HG03196 (cell line): ENCODE data around the gene ASIC5.

ENCODE experiments used
- ATAC-seq: cut with Tn5 transposase; IDR thresholded peaks from one replicate; pipeline ENCODE4 v1.9.1; 2021; ENCODE audit not compliant: unreplicated experiment

Gene ASIC5

DNA sequence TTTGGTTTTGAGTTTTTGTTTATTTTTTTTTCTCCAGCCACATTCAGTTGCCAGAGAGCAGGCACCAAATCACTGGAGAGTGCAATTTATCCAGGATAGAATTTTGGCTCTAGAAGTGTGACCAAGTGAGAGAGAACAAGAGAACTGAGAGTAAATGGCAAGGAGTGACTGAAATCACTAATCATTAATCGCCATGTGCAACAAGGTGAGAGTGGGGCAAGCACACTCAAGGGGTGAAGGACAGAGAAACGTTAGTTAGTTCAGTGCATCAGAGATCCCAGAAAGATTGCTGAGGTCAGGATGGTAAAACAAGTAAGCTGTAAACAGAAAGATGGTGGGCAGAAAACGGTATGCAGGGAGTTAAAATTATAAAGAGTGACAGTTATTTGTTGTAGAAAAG, 17.8 kb upstream of the ASIC5 start:
- ATAC-seq: no peak

DNA sequence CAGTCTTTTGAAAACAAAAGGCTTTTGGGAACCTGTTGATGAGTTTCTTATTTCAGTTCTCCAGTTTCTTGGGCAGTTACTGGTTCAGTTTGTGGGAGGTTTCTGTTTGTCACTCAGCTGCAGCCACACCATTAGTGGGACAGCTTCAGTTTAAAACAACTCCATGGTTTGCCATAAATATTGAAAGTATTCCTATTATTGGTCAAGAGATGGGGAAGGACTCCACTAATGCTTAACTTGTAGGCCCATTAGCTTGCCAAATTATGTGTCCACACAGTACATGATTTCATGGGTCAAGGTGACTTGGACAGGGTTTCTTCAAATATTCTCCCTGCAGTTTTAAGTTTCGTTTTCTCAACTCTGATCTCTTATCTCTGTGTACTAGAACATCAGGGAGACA, 15.5 kb upstream of the ASIC5 start:
- no peak for ATAC-seq

DNA sequence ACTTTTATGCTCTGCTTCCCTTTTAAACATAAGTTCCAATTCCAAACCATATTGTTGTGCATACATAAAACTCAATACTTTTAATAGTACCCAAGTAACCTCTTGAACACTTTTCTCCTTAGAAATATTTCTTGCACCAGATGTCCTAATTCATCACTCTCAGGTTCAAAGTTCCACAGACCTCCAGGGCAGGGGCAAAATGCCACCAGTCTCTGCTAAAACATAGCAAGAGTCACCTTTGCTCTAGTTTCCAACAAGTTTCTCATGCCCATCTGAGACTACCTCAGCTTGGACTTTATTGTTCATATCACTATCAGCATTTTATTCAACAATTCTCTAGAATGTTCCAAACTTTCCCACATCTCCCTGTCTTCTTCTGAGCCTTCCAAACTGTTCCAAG, 13.7 kb upstream of the ASIC5 start:
- ATAC-seq: no peak

DNA sequence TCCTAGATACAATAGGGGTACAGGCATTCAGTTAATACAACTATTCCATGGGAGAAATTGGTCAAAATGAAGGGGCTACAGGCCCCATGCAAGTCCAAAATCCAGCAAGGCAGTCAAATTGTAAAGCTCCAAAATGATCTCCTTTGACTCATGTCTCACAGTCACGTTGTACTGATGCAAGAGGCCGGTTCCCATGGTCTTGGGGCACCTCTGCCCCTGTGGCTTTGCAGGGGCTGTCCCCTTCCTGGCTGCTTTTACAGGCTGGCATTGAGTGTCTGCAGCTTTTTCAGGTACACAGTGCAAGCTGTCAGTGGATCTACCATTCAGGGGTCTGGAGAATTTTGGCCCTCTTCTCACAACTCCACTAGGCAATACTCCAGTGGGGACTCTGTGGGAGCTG, 12.5 kb upstream of the ASIC5 start:
- no peak for ATAC-seq

DNA sequence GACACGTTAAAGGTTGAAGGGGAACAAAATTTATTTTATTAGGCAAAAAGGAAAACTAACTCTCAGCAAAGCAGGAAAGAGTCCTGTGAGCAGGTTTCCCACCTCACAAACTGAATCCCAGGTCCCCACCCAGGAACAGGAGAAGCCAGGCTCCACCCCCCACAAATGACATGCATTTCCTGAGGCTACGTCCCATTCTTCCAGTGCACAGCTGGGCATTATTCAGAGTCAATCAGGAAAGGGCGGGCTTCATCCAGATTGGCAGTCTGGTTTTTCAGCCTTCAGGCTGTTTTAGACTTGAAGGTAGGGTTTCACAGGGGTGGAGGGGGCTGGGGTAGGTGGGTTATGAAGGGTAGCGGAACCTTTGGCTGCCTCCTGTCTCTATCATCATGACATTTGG, 11.9 kb upstream of the ASIC5 start:
- ATAC-seq: no peak

DNA sequence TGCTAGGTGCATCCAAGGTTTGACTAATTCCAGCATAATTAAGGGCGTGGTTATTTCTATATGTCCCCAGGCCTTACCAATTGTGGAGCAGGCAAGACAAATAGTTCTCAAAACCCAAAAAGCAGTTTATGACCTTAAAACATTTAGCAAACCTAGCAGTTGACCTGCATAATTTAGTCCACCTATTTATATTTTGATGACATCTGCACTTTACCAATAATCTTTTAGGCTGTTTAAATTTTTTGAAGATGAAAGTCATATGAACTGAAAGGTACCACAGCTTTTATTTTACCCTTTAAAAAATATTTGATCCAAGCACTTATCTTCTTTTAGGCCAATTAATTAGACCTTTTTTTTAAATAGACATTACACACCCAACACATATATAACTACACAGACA, 9.8 kb upstream of the ASIC5 start:
- ATAC-seq: no peak

DNA sequence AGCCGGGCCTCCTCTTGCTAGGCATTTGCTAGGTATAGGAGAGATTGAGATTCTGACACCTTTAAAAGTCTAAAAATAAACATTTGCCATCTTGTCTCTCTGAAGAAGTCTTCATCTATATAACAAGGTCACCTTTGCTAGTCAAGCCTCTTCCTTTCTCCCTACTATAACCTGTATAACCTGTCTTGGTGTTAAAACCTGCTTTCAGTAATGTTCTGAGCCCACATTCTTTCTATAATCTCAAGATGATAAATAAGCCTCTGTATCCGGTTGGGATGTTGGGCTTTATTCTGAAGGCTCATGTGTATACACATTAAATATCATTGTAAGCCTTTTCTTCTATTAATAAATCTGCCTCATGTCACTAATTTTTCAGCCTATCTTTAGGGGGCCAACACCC, 10.2 kb downstream of the ASIC5 start:
- ATAC-seq: no peak

DNA sequence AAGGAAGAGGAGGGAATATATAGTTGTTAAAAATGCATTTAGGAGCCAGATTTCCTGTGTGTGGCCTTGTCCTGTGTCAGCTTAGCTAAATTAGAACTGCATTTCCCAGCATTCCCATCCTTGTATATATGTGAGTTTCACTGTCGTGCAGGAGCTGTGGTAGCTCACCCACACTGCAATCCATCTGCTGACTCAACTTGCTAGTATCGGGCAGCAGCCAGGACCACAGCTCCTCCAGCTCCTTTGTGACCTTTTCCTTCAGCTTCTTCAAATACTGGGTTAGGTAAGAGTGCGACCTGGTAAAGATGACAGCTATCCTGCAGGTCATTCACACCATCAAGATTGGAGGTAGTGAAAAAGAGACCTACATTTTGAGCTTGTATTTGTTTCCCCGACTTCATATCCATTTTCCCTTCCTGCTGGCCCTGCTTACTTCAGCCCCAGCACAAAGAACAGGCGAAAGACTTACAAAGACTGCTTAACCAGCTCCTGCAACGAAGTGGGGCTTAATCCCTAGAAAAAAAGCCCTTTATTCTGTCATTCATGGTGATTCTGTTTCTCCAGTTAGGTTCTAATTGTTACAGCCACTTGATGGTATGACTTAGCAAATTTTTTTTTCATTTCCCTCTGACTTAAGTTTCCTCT, 11.4 kb downstream of the ASIC5 start:
- no peak for ATAC-seq

DNA sequence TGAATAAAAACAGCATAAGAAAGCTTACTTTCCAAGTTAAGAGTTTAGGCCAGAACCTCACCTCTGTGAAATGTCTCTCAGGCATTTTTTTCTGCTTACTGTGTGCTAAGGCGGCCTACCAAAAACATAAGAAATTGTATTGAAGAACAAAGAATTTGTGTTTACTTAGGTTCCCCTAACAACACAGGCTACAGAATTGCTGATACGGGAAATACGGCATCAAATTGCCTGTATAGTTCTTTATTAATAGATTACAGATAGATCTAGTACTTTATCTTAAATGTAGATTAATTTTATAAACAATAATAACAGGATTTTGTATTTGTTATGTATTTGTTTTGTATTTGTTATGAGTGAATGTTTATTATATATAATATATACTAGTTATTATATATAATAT, 12.9 kb downstream of the ASIC5 start:
- no peak for ATAC-seq

DNA sequence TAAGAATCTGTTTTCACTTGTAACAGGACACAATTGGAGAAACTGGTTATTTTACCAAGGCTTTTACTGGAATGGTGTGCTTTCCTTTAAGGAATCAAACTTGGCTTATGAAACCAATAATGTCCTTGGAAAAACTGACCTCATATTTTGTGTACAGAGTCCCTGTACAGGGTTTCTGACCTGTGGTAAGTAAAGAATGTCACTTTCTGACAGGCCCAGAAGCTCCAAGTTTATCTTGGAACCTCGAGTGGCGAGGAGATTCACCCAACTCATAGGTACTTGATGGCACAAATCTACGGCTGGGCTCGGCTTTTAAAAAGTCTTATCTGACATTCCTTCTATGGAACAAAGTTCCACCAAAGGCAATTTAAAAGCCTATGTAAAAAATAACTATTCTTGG, 17.0 kb downstream of the ASIC5 start:
- no peak for ATAC-seq

DNA sequence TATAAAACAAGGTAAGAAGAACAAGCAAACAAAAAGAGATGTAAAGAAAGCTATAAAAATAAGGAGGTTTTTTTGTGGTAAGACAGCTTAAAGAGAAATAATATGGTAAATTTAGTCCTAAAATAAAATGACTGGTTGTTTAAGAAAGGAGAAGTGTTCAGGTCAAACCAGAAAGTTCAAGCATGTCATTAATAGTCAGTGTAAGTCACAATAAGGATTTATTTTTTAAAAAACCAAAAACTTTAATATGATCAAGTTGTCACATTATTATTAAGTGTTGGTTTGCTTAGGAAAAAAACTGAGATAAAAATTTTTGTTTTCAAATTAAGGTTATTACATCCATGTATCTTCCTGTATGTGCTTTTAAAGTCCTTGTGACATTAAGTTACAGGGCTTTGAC, 19.1 kb downstream of the ASIC5 start:
- ATAC-seq: no peak

DNA sequence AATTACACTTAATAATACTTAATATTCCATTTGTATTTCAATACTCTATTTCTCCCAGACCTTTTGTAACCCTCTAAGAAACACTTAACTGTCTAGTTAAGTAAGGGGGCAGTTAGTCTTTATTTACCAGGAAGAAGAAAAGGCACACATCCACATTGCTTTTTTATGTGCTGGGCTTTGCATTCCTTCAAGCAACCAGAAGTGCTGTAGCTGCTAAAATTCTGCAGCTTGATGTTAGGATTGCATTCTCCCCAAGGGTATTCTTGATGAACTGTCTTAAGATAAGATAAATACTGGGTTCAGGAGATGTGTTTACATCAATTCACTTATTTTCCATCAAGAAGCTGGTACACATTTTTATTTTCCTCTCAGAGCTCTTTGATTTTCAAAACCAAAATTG, 24.0 kb downstream of the ASIC5 start:
- ATAC-seq: no peak

DNA sequence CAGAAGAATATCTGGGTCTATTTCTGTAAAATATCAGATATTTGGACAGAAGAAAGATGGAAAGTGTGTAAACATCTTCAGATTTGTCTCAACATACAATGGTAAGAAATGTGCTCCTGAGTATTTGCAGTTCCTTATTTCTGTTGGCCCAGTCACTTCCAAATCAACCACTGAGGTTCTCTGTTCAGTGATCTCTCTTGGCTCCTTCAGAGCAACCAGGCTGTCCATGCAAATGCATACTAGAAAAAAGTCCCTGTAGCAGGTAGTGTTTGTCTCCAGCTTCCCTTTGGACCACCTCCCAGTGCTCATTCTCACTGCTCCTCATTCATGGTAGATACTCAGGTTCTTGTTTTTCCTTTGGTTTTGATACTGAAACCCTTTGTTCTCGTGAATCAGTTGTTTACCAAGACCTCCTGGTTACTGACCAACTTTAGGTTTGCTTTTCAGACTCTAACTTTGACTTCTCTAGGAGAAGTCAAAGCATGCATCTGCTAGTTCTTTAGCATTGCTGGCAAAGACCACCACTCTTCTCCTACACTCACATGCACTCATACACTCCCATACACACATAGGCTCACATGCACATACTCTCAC, 28.8 kb downstream of the ASIC5 start:
- ATAC-seq: no peak

DNA sequence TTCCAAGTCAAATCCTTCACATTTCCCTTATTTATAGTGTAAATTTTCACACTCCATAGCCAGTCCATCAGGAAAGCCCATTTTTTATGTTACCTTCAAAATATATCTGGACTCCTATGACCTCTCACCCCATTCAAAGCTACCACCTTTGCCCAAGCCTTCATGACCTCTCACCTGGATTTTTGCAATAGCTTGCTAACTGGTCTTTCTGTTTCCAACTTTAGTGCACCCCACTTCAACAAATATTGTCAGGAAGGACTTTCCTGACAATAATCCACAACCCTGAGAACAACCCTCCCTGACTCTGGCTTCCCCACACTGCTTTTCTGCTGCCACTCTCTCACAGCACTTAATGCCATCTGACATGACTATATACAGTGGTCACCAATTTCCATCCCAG, 33.4 kb downstream of the ASIC5 start:
- no peak for ATAC-seq

DNA sequence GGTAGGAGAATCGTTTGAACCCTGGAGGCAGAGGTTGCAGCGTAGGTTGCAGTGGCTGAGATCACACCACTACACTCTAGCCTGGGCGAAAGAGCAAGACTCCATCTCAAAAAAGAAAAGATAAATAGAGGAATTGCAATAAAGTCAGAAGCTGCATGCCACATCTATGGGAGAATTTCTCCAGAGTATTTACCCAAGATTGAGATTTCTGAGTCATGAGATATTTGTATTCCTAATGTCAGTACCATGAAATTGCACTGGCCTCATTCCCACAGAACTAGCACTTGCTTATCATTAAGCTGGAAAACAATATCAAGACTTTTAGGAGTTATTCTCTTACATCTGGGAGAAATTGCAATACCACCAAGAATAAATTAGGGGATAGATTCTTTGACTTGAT, 37.4 kb downstream of the ASIC5 start:
- ATAC-seq: no peak

DNA sequence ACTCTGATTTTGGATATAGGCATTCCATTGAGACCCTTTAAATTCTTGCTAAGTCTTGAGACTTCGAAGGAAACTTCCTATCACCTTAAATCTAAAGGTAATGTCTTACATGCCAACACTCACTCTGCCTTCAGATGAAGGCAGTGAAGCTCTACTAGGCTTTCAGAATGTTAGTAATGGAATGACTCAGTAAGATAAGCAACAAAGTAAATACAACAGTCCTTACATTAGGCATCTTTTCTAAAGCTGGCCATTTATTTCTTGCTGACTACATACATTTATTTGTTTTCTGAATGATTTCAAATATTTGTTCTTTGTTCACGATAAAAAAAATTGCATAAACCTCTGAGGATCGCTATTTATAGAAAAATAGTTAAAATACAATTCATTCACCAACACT, 43.5 kb downstream of the ASIC5 start:
- no peak for ATAC-seq

DNA sequence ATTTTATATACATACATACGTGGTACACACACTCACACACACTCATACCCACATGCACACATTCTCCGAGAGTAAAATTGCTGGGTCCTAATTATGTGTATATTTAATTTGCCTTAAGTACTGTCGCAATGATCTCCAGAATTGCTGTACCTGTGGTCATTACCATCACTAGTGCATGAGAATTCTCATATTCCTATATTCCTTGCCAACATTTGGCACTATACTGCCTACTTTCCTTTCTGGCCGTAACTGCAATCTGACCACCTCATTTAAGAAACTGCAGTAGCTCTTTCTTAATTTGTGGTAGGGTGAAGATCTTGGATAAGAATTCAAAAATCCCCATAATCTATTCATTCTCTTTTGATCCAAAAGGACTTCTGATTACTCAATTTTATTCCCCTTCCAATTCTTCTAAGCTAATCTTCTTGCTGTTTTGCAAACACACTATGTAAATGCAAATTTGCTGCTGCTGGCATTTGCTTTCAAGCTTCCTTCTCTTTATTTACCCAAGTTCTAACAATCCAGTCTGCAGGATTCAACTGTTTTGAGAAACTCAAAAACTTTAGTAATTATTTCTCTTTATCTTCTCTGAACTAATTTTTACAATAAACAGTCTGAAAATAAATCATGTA, 45.1 kb downstream of the ASIC5 start:
- no peak for ATAC-seq

DNA sequence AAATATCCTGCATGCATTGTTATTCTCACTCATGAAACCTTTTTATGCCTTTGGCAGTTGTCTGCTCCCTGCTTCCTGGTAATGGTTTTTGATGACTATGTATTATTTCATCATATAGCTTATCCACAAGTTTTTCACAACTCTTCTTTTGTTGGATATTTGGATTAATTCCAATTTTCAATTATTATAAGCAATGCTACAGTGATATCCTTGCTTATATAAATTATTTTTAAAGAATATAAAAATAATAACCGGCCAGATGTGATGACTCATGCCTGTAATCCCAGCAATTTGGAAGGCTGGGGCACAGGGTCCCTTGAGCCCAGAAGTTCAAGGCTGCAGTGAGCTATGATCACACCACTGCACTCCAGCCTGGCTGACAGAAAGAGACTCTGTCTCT, 47.0 kb downstream of the ASIC5 start:
- ATAC-seq: no peak

DNA sequence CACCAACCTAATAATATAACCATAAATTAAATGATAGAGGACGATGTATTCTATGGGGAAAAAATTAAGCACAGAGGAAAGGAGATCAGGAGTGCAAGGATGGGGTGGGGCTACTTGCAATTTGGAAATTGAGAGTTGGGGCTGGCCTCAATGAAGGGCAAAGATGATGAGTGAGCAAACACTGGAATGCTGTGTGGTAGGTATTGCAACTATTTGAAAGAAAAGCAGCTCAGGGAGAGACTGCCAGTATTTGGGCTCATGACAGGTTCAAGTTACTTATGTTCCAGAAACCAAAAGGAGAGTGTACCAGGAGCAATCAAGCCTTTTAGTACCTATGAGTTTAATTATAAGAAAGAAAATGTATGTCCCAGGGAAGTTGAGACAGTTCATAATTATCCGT, 47.4 kb downstream of the ASIC5 start:
- ATAC-seq: no peak

DNA sequence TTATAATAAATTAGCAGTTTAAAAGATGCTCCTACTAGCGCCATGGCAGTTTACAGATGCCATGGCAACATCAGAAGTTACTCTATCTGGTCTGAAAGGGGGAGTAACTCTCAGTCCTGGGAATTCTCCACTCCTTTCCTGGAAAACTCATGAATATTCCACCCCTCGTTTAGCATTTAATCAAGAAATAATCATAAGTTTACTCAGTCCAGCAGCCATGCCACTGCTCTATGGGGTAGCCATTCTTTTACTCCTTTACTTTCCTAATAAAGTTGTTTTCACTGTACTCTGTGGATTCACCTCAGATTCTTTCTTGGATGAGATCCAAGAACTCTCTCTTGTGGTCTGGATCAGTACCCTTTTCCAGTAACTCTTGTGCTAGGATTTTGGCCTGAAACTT, 55.0 kb downstream of the ASIC5 start:
- no peak for ATAC-seq

DNA sequence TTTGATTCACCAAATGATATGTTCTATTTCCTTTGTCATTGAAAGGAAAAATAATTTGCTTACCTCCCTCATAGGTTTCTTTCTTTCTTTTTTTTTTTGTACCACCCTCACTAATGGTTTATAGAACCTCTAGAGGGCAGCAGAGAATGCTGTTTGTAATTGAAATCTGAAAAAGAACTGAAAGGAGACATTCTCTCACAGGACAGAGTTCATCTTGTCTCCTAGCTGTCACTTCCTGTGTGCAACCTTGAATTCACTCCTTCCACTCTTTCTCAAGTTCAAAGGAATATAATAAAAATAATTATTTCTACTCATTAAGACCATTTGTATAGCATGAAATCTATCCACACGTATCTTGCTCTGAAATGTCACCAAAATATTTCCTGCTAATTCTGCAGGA, 56.2 kb downstream of the ASIC5 start:
- peak; percentile 97 for ATAC-seq

DNA sequence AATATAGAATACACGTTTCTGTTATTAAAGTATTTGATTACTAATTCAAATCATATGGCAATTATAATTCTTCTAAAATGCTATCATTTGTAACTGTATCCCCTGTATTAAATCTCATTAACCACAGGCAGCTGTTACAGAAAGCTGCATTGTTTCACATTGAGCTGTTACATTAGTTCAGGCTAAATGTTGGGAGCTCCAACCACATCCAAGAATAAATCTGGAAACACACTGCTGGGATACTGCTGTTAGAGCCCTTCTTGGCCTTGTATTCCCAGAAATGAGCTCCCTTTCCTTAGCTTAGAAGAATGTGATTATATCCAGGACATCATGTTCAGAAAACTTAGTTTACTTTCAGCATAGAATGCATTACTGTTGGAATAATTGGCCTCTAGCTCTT, 59.1 kb downstream of the ASIC5 start:
- no peak for ATAC-seq

DNA sequence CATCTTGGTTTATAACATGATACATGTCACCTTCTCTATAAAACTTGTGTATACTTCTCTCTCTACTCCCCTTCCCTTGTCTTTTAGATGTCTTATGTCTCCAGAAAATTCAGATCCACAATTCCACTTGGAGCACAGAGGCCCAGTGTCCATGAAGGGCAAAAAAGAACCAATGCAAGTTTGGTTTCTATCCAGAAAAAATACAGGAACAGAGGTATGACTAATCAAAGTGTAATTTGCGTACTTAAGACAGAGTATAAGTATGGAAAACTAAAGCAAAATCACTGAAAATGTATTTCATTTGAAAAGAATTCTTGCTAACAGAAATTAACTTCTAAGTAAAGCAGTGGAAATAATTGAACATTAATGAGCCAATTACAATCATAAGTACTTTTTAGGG, 61.1 kb downstream of the ASIC5 start:
- ATAC-seq: no peak
